Caco-2 (cell line): ENCODE measurements around the gene UGT1A1. TPM values are rescaled to one million over a fixed set of nuclear protein-coding genes. Genes with fewer than 3 reads are reported as not detected.

Source experiments
- BruUV-seq: library from RNA; stranded (reverse); fragments of 400-500 nt; replicated peaks from 2 replicates; lab custom pipeline; 2021; lab: Mats Ljungman, UMichigan
- CTCF ChIA-PET: fragments of 300-600 bp; sonication (Branson Sonifier 250); formaldehyde crosslinking; loops from one replicate; lab custom pipeline; 2022; ENCODE audit warnings: antibody characterized with exemption; lab: Charles Lee
- POLR2A ChIA-PET: fragments of 300-600 bp; sonication (Branson Sonifier 250); formaldehyde crosslinking; loops from one replicate; lab custom pipeline; 2022; ENCODE audit warnings: antibody characterized with exemption; lab: Charles Lee
- DNase-seq, 2 experiments: peaks; one replicate each; pipeline versions ENCODE4 v3.0.0 to v3.0.0-alpha.2; 2020 to 2022
- H3K27me3 ChIP-seq: replicated peaks from 2 replicates; pipeline ENCODE4 v1.6.0; 2011; ENCODE audit warnings: low read length; ENCODE audit not compliant: control insufficient read depth, insufficient read depth
- H3K36me3 ChIP-seq: 2 replicates; pipeline ENCODE4 v1.5.1; 2011; ENCODE audit warnings: low read length; ENCODE audit not compliant: control insufficient read depth, insufficient read depth
- H3K4me1 ChIP-seq: fragments of 250-450 bp; sonication (Bioruptor Pico); 2 replicates; pipeline ENCODE4 v1.5.1; 2020; ENCODE audit warnings: mild to moderate bottlenecking
- H3K4me3 ChIP-seq: 2 replicates; pipeline ENCODE4 v1.5.1; 2011; ENCODE audit warnings: low read depth, mild to moderate bottlenecking, control low read depth, low read length
- H3K9me3 ChIP-seq: fragments of 250-450 bp; sonication (Bioruptor Pico); 2 replicates; pipeline ENCODE4 v1.5.1; 2020; ENCODE audit warnings: mild to moderate bottlenecking, moderate library complexity
- H3K27ac Mint-ChIP-seq: one replicate; pipeline ENCODE4 v1.8.0; 2022; ENCODE audit warnings: mixed read lengths; ENCODE audit not compliant: unreplicated experiment
- H3K27me3 Mint-ChIP-seq: one replicate; pipeline ENCODE4 v1.8.0; 2022; ENCODE audit warnings: mixed read lengths; ENCODE audit not compliant: insufficient read depth, unreplicated experiment
- H3K36me3 Mint-ChIP-seq: one replicate; pipeline ENCODE4 v1.8.0; 2022; ENCODE audit warnings: mild to moderate bottlenecking, mixed read lengths; ENCODE audit not compliant: insufficient read depth, unreplicated experiment
- H3K4me1 Mint-ChIP-seq: one replicate; pipeline ENCODE4 v1.8.0; 2022; ENCODE audit warnings: low read depth, mixed read lengths; ENCODE audit not compliant: unreplicated experiment
- H3K4me3 Mint-ChIP-seq: one replicate; pipeline ENCODE4 v1.8.0; 2022; ENCODE audit warnings: mild to moderate bottlenecking, moderate library complexity, mixed read lengths; ENCODE audit not compliant: unreplicated experiment
- H3K9me3 Mint-ChIP-seq: one replicate; pipeline ENCODE4 v1.8.0; 2022; ENCODE audit warnings: mixed read lengths; ENCODE audit not compliant: unreplicated experiment
- CTCF ChIP-seq, 2 experiments: fragments of 200-600 bp in 1 of 2; IDR thresholded peaks; 1 replicate in 1 of 2; 2 replicates in 1 of 2; pipeline versions ENCODE4 v1.5.1 to v1.8.0; 2011 to 2022; ENCODE audit warnings: antibody characterized with exemption in 1 of 2, control low read depth in 1 of 2, inconsistent platforms in 1 of 2, low read depth in 1 of 2, low read length in 1 of 2, mild to moderate bottlenecking in 1 of 2, moderate library complexity in 1 of 2; ENCODE audit not compliant: insufficient read depth in 1 of 2, severe bottlenecking in 1 of 2, unreplicated experiment in 1 of 2
- intact Hi-C: fragments of 100-400 bp; cut with micrococcal nuclease; formaldehyde crosslinking; loops from one replicate; pipeline ENCODE4 v1.10.0; 2022; ENCODE audit not compliant: unreplicated experiment
- total RNA-seq: library from RNA; stranded (reverse); gene quantifications from 2 replicates; pipeline ENCODE4 v1.2.3, GENCODE V29; 2022

Gene UGT1A1
- total RNA-seq, 1 experiment from 2014 or later, result 3.0 TPM

- Histone ChIP-seq H3K4me1 (no peaks in the 10 kb centered on the region), H3K27me3 (no peaks in the 10 kb centered on the region), H3K36me3 (no peaks in the 10 kb centered on the region), H3K4me3 (no peak overlapping the region), H3K9me3 (no peaks in the 10 kb centered on the region)
- TF ChIP-seq CTCF (IDR thresholded peaks at IDR 0.05; ENCODE audit: insufficient read depth in 1 of 2, low read depth in 1 of 2, low read length in 1 of 2, severe bottlenecking in 1 of 2, unreplicated experiment in 1 of 2), result no peak
- no peaks in the 10 kb centered on the region for H3K36me3 Mint-ChIP-seq
- ChIA-PET POLR2A (no interaction called here), CTCF (no interaction called here)
- H3K27ac Mint-ChIP-seq, result no peak overlapping the region
- no peaks in the 10 kb centered on the region for H3K4me1 Mint-ChIP-seq
- no peaks in the 10 kb centered on the region for H3K27me3 Mint-ChIP-seq
- no peaks in the 10 kb centered on the region for H3K9me3 Mint-ChIP-seq
- no peak overlapping the region for H3K4me3 Mint-ChIP-seq
- no TSS peak for BruUV-seq
- no peak for DNase-seq
- intact Hi-C loops, result no loop called here
Measured at GRCh38 chr2:233807215-233807865, 47.3 kb downstream of the UGT1A1 start.

GRCh38 chr2:233807966-233808935, 48.2 kb downstream of the UGT1A1 start:
- Histone ChIP-seq H3K4me1 (no peaks in the 10 kb centered on the region), H3K27me3 (no peaks in the 10 kb centered on the region), H3K36me3 (no peaks in the 10 kb centered on the region), H3K4me3 (no peak overlapping the region), H3K9me3 (no peaks in the 10 kb centered on the region)
- DNase-seq, result no peak
- Mint-ChIP-seq H3K4me3 (no peak overlapping the region), H3K4me1 (no peaks in the 10 kb centered on the region), H3K27me3 (no peaks in the 10 kb centered on the region), H3K36me3 (no peaks in the 10 kb centered on the region), H3K9me3 (no peaks in the 10 kb centered on the region), H3K27ac (no peak overlapping the region)
- TF ChIP-seq CTCF (IDR thresholded peaks at IDR 0.05; ENCODE audit: insufficient read depth in 1 of 2, low read depth in 1 of 2, low read length in 1 of 2, severe bottlenecking in 1 of 2, unreplicated experiment in 1 of 2), result no peak
- intact Hi-C loops, result no loop called here
- POLR2A ChIA-PET, result no interaction called here
- CTCF ChIA-PET, result no interaction called here
- no TSS peak for BruUV-seq

- H3K4me3 Mint-ChIP-seq, result no peak overlapping the region
- Histone ChIP-seq H3K27me3 (no peaks in the 10 kb centered on the region), H3K36me3 (no peaks in the 10 kb centered on the region), H3K4me3 (no peak overlapping the region), H3K4me1 (no peaks in the 10 kb centered on the region), H3K9me3 (no peaks in the 10 kb centered on the region)
- no peaks in the 10 kb centered on the region for H3K36me3 Mint-ChIP-seq
- no peaks in the 10 kb centered on the region for H3K27me3 Mint-ChIP-seq
- H3K4me1 Mint-ChIP-seq, result no peaks in the 10 kb centered on the region
- no peak for DNase-seq
- H3K9me3 Mint-ChIP-seq, result no peaks in the 10 kb centered on the region
- no peak for TF ChIP-seq CTCF (IDR thresholded peaks at IDR 0.05; ENCODE audit: insufficient read depth in 1 of 2, low read depth in 1 of 2, low read length in 1 of 2, severe bottlenecking in 1 of 2, unreplicated experiment in 1 of 2)
- ChIA-PET POLR2A (no interaction called here), CTCF (no interaction called here)
- H3K27ac Mint-ChIP-seq, result no peak overlapping the region
- no TSS peak for BruUV-seq
- intact Hi-C loops, result no loop called here
Measured at GRCh38 chr2:233810385-233810784, 50.3 kb downstream of the UGT1A1 start.
